GM10847 (cell line): ENCODE data around the gene SLC8B1.

ENCODE experiments used
- POLR2A ChIP-seq: IDR thresholded peaks from 2 replicates; pipeline ENCODE4 v1.6.1; 2011; ENCODE audit not compliant: insufficient read length; ENCODE audit errors: extremely low read depth

Gene SLC8B1

DNA sequence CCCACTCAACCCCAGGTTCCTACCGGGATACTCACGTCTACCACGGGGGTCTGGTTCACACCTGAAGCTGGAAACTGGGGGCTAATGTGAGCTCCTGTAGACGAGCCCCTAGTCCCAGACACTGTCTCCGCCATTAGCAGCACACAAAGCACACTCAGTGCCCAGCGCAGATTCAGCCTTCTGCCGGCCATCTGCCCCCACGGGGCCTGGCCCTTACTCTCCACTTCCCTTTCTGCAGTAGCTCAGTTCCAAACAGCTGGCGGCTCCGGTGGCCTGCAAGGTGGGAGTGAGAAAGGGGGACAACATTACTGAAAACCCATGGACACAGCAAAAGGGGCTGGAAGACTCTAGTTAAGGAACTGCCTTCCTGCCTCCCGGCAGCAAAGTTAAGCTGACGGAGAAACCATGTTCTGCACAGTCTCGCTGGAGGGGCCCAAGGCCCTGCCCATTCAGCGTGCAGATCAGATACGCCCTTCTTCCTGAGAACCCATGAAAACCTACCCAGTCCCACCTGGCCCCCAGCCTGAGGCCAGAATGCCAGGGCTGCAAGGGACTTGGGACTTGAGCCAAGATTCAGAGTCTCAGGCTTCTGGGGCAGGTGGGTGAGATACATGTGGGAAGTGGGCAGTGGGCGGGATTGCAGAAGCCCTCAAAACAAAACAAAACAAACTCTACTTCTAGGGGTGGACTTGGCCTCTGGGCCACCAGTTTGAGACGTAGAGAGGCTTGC is 2.1 kb downstream of the SLC8B1 start:
- TF ChIP-seq POLR2A = no peak

DNA sequence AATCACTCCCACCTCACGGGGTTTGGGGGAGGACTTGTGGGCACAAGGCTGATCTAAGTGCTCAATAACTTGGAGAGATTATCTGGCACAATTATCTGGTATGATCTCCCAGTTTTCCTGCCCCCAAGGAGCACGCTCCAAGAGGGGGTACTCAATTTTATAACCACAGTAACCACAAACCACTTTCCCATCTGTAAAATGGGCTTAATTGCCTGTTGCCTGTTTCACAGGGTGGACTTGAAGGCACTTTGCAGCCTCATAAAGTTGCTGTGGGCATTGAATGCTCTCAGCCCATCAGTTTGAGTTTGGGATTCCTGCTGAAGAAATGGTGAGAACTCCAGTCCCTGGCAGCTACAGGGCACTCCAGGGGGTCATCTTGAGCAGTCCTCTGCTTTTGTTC is 4.4 kb downstream of the SLC8B1 start:
- TF ChIP-seq POLR2A = no peak

DNA sequence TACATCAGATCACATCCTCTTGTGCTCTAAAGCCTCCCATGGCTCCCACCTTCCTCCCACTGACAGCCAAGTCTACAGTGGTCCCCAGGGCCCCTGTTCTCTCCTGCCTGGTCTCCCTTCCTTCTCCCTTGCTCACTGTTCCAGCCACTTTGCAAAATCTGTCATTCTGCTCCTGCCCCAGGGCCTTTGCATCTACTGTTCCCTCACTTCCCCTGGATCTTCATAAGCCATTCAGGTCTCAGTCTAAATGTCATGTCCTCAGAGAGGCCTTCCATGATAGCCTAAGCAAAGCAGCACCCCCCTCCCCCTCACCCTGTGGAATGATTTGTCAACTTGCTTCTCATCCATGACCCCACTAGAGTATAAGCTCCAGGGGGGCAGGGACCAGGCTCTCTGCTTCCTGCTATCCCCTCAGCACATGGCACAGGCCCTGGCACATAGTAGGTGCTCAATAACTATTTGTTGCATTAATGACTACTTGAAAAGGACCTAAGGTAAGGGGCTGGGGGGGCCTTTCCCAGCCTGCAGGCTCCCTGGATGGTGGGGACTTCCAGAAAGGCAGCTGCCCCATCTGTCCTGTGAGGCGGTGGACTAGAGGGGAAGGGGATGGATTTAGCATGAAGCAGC is 5.0 kb downstream of the SLC8B1 start:
- TF ChIP-seq POLR2A = no peak

DNA sequence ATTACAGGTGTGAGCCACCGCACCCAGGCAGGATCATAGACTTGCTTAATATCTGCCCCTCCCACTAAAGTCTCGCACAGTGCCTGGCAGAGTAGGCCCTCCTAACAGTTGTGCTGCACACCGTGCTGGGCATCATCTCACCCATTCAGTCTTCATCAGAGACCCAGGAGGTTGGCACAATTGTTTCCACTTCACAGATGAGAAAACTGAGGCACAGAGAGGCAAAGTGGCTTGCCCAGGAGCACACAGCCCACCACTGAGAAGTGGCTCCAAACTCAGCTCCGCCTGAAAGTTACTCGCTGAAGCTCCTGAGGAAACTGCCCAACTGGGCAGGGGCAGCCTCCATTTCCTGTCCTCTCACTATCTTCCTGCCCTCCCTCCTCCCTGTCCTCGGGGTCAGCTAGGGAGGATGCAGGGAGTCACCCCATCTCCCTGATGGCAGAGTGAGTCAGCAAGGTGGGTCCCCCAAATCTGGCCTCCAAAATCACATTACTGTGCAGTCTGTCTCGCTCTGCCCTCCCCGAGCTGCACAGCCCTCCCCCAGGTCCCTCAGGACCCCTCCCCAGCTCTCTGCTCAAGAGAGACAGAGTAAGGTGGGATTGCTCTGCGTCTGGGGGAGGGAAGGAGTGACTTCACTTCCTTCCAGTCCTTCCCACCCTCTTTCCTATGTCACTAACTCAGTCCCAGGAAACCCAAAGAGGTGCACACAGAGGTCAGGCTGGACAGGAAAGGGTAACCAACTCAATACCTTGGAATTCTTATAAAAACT is 5.7 kb downstream of the SLC8B1 start:
- no peak for TF ChIP-seq POLR2A

DNA sequence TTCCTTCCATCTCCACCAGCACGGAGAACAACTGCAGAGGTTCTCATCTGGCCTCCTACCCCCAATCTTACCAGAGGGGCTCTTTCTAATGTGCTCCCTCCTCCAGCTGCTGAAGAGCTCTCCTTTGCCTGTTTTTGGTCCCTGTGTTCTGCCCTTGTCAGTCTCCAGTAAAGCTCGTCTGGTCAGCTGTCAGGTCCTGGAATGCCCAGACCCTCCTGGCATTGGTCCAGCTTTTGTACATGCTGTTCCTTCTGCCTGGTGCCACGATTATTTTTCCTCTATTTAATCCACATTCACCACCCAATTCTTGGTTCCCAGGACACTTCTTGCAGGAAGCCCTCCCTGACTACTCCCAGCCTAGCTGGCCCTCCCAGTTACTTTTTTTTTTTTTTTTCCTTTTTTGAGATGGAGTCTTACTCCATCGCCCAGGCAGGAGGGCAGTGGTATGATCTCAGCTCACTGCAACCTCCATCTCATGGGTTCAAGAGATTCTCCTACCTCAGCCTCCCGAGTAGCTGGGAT is 6.5 kb downstream of the SLC8B1 start:
- TF ChIP-seq POLR2A = no peak

DNA sequence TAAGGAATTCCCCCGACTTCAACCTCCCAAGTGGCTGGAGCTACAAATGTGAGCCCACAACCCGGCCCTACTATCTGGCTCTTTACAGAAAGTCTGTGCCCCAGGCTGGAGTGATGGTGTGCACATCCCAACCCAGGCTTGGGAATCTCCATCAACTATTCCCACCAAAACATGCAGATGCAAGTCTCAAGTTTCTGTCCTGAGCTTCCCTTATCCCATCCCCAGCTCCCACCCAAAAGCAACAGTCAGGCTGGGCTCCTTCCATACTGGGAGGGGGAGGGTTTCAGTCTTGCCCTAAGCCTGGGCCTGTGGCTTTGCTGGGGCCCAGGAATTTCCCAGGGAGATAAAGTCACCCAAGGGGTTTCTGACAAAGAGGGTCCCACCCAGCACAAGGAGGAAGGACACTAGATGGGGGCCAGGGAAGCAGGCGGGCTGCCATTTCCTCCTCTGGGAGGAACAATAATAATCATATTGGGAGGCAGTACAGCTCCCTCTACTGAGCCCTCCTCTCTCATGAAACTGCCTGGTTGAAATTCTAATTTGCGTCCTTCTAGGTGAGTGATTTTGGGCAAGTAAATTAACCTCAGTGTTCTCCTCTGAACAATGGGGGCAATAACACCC is 8.0 kb downstream of the SLC8B1 start:
- TF ChIP-seq POLR2A = no peak

DNA sequence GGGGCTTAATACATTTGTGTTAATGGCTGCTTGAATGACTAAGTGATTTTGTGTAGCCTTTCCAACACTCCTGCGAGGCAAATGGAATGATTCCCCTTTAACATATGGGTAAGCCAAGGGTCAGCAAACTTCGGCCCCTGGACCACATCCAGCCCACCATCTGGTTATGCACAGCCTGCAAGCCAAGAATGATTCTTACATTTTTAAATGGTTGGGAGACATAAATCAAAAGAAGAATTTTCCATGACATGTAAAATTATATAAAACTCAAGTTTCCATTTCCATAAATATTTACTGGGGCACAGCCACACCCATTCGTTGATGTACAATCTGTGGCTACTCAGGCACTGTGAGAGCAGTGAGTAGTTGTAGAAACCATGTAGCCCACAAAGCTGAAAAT is 9.0 kb downstream of the SLC8B1 start:
- TF ChIP-seq POLR2A = no peak

DNA sequence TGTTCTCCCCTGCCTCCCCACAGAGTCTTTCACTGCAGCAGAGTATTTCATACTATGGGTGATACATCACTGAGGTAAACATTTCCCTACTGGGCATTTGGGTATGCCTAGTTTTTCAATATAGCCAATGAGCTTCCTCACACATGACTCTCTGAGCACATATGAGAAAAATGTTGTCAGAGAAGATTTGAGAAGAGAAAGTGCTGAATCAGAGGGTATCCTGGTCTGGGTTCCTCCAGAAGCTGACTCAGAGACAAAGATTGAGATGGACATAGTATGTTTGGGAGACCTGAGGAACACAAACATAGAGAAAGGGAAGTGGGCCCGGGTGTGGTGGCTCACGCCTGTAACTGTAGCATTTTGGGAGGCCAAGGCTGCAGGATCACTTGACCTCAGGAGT is 12.6 kb downstream of the SLC8B1 start:
- no peak for TF ChIP-seq POLR2A

DNA sequence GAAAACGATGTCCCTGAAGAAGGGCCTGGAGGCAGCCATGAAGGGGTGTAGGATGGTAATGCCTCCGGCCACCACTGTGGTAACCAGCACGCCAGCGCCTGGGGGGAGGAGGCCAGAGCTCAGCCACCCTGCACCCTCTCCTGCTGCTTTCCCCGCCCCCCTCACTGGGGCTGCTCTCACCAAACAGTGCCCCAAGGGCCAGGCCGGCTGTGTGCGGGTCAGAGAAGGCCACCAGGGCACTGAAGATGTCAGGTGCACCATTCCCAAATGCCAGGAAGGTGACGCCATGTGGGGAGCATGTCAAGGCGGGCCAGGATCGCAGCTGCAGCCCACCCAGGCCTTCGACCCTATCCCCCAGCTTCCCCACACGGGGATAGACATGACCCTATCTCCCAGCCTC is 14.5 kb downstream of the SLC8B1 start:
- no peak for TF ChIP-seq POLR2A

DNA sequence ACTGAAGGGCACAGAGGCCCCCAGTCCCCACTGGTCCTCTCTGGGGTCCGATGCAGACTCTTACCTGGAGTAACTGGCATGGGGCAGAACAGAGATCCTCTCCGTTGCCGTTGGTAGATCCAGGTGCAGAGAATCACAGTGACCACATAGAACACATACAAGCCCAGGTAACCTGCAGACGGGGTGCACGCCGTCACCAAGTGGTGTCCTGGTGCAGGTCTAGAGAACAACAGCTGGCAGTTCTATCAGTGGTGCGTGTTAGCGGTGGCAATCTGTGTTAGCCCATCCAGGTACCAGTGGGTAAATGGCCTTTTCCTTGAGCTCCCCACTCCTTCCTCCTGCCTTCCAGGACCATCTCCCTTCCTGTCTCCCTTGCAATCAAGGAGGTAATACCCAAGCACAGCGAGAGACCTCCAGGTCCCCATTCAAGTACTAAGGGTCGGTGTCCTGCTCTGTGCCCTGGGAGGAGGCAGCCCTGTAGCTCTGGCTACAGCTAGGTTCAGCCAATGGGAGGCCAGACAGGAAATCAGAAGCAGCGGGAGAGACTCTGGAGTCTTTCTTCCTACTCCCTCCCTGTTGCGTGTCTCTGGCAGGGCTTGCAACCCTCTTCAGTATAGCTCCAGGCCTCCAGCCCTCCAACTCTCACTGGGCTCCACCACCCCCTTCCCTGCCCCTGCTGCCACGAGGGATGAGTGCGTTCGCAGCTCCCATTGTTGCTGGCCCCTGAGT is 15.8 kb downstream of the SLC8B1 start:
- no peak for TF ChIP-seq POLR2A

DNA sequence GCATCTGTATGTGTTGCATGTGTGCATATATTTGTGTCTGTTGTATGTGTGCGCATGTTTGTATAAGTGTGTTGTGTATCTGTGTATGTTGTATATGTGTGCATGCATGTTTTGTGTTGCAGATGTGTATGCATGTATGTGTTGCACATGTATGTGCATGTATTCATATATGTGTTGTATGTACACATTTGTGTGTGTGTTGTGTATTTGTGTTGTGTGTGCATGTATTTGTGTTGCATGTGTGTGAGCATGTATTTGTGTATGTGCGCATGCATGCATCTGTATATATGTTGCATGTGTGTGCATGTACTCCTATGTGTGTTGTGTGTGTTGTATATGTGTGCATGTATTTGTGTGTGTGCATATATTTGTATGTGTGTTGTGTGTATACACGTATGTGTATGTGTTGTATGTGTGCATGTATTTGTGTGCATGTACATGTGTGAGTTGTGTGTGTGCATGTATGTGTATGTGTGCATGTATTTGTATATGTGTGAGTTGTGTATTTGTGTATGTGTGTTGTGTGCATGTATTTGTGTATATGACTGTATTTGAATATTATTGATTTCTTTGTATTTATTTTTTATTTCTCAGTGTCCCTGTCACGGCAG is 16.8 kb downstream of the SLC8B1 start:
- TF ChIP-seq POLR2A = no peak

DNA sequence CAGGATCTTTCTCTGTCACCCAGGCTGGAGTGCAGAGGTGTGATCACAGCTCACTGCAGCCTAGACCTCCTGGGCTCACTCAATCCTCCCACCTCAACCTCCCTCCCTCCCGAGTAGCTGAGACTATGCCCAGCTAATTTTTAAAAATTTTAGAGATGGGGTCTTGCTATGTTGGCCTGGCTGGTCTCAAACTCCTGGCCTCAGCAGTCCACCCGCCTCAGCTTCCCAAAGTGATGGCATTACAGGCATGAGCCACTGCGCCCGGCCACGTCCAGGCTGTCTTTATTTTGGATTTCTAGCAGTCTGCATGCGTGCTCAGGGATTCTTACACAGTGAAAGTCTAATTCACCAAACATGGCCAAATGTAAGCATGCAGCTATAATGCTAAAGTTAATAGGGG is 17.8 kb downstream of the SLC8B1 start:
- no peak for TF ChIP-seq POLR2A

DNA sequence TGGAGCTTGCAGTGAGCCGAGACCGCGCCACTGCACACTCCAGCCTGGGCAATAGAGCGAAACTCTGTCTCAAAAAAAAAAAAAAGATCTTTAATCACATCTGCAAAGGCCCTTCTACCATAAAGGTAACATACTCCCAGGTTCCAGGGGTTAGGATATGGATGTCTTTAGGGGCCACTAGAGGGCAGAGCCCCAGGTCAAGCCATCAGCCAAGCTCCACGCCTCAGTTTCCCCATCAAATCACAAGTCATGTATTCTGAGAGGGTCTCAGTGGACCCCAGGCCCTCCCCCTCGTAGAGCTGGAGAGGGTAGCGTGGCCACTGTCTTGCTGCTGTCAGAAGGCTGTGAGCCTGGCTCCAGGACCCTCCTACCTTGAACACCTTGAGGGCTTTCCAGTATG is 18.8 kb downstream of the SLC8B1 start:
- no peak for TF ChIP-seq POLR2A

DNA sequence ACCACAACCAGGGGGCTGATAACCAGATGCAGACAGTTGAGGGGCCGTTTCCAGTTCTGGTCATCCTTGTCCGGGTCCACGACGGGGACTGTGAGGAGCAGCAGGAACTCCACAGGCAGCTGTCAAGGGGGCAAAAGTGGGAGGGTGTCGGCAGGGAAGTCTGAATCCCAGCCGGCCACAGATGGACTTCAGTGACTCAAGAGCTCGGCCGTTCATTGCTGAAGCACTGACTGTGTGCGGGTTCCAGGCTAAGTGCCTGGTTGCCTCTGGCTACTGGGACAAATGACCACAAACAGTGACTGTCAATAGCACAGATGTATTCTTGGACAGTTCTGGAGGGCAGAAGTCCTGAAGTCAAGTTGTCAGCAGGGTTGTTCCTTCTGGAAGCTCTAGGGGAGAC is 19.6 kb downstream of the SLC8B1 start:
- no peak for TF ChIP-seq POLR2A
